Measurements from ENCODE around the gene MTREX.

- no peak for TF ChIP-seq POLR2AphosphoS5 (IDR thresholded peaks at IDR 0.05; ENCODE audit: low read depth, low read length)
- TF ChIP-seq POLR2A (IDR thresholded peaks at IDR 0.05; ENCODE audit: low read depth, low read length), result no peak
These were observed 35.8 kb downstream of the MTREX start for GRCh38 chr5:55343609-55344008.

Measured in GM12892 (cell line).